ENCODE measurements around the gene SUSD4. TPM values are rescaled to one million over a fixed set of nuclear protein-coding genes. Genes with fewer than 3 reads are reported as not detected.

The SUSD4 gene
- total and polyA plus RNA-seq, 9 of the 15 experiments (the other 6 are each of a cell fraction or from before 2014, with no cell fraction given) = 0.06 to 1.7 (median 0.09) TPM; not detected in 4

- peak; percentile 43; the same call in 1 of the 2 replicates for TF ChIP-seq KLF1 (tag; IDR thresholded peaks at IDR 0.05)
- no peak for TF ChIP-seq POLR2B (IDR thresholded peaks at IDR 0.05; ENCODE audit: low read depth, partially characterized antibody)
- no peak for TF ChIP-seq ZNF511 (CRISPR knock-in tag; IDR thresholded peaks at IDR 0.05)
- TF ChIP-seq CREB3 (tag; conservative IDR thresholded peaks at IDR 0.05; ENCODE audit: low read depth) = peak; percentile 64; the same call in 1 of the 2 replicates
- TF ChIP-seq CBFA2T3 (IDR thresholded peaks at IDR 0.05) = no peak
- no peak for TF ChIP-seq JUND (IDR thresholded peaks at IDR 0.05; ENCODE audit: borderline replicate concordance, low read depth, low read length)
- TF ChIP-seq JUND (tag; IDR thresholded peaks at IDR 0.05; ENCODE audit: borderline replicate concordance, low read depth, low read length) = peak; percentile 5; the same call in 1 of the 3 replicates
- no peak for TF ChIP-seq SMARCA4 (IDR thresholded peaks at IDR 0.05)
- no peak for TF ChIP-seq MXD1 (CRISPR knock-in tag; IDR thresholded peaks at IDR 0.05; ENCODE audit: borderline replicate concordance, poor library complexity, severe bottlenecking)
- no peak for TF ChIP-seq MNT (conservative IDR thresholded peaks at IDR 0.05)
- TF ChIP-seq CUX1 (CRISPR knock-in tag; IDR thresholded peaks at IDR 0.05) = peak; percentile 49; the same call in 1 of the 2 replicates
- no peak for TF ChIP-seq ZNF277 (CRISPR knock-in tag; IDR thresholded peaks at IDR 0.05; ENCODE audit: borderline replicate concordance)
- no peak for TF ChIP-seq ILK (tag; IDR thresholded peaks at IDR 0.05; ENCODE audit: borderline replicate concordance, low read depth)
- no peak for TF ChIP-seq TEAD1 (CRISPR knock-in tag; IDR thresholded peaks at IDR 0.05)
- TF ChIP-seq MCM2 (IDR thresholded peaks at IDR 0.05; ENCODE audit: low read depth) = no peak
Measured at GRCh38 chr1:223402790-223403142, 38.8 kb upstream of the SUSD4 start (continued).

All from K562 (cell line).